IPS DF 4.7 (cell line): ENCODE measurements around the gene STRBP.
"Not testable (repeated sequence)": the region's sequence is repeated elsewhere in the genome, so short reads cannot be mapped to it uniquely, and the experiment has no call there.

ENCODE experiments used
- DNase-seq: peaks from one replicate; pipeline ENCODE4 v3.0.0-alpha.2; 2013; ENCODE audit warnings: low spot score; ENCODE audit errors: extremely low read depth

Gene STRBP

DNA sequence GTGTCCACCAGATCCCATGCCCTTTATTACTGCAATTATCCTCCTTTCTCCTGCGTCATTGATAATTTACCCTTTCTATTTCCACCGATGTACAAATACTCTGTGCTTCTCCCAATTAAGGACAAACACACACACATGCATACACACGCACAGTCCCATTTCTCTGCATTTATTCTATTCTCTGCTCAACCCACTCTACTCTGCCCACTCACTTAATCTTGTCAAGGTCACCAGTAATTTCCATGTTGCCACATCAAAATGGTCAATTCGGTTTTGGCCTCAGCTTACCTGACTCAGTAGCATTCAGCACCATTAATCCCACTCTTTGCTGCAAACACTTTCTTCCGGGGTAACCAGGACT is 14.6 kb upstream of the STRBP start:
- no peak for DNase-seq

DNA sequence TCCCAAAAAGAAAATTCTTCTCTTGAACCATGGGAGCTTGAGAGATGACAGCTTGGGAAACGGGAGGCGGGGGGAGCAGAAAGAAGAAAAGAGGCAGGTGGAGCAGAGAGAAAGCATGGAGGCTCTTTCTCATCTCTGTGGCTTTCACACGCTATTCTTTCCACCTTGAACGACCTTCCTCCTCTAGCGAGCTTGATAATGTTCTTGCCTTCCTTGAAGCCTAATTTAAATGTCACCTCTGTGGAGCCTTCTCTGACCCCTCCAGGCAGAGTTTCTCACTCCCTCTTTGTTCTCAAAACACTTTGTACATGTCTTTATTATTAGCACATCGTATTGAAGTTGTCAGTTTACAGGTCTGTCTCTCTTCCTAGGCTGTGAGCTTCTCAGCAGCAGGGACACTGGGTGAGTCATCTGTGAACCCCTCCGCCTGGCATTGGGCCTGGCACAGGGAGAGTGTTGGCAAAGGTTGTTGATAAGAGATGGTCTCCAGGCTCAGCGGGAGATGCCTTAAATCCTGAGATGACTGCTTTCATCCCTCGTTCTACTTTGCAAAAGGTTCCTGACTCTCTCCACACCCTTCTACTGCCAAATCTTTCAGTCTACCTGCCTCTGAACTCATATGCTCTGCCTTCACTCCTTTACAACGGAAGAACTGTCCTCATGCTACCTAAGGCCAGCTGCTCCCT is 14.1 kb upstream of the STRBP start:
- no peak for DNase-seq

DNA sequence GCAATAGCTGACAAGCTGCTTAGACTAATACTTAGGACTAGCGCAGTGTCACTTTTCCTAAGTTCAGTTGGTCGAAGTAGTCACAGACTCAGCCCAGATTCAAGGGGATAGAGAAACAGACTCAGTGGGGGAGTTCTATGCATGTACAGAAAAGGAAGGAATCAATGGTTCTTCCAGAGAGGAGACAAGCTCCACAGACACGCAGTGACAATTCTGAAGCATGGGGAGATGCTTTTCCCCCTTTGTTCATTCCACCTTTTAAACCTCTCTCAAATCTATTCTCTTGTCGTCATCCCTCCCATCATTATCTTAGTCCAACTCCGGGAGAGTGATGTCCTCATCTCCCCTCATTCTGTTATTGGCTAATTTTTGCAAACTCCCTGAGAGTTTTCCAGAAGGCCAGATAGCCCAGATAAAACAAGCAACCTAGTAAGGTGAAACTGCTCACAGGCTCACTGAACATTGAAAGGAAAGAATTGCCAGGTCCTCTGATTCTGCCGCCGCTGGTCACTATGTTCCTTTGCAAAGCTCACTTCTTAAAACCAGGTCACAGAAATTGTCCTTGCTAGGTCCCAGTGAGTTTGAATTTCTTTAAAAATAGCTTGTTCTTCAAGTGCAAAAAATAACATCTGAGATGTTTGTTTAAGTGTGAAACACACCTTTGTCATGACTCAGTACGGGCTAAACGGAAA is 13.4 kb upstream of the STRBP start:
- no peak for DNase-seq

DNA sequence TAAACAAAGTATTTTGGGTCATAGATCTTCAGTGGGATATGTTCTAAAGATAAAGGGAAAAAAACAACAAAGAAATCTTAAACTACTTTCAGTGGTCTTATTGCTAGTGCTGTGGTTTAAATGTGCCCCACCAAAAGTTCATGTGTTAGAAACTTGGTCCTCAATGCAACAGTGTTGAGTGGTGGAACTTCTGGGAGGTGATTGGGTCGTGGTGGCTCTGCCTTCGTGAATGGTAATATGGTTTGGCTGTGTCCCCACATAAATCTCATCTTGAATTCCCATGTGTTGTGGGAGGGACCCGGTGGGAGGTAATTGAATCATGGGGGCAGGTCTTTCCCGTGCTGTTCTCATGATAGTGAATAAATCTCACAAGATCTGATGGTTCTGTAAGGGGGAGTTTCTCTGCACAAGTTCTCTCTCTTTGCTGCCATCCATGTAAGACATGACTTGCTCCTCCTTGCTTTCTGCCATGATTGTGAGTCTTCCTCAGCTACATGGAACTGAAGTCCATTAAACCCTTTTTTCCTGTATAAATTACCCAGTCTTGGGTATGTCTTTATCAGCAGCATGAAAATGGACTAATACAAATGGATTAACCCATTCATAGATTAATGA is 10.6 kb upstream of the STRBP start:
- DNase-seq, result not testable (repeated sequence)

DNA sequence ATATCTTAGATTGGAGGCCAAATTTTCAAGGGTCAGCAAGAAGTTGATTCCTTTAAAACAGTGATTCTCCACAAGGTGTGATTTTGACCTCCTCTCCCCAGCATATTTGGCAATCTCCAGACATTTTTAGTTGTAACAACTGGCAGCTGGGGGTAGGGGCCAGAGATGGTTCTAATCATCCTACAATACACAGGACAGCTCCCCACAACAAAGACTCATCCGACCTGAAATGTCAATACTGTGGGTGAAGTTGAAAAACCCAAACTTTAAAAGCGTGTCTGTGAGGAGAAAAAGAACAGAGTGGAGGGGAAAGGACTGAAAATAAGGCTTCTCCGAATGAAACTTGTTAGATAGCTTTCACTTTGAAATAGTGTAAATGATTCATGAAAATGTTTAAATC is 10.0 kb upstream of the STRBP start:
- no peak for DNase-seq

DNA sequence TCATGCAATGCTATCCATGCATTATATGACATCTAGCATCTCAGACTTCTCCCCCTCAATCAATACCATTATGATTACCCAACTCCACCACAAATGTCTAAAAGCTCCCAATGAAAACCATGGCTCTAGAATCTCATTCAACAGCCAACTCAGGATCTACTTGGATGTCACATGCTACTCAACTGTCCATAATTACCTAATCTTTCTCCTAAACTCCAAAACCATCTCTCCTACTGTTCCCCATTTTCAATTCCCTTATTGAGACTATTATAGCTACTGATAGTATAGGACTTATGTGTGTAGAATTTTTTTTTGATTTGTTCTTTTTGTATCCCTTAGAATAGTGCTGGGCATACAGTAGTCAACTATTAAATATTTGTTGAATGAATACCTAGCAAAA is 8.2 kb upstream of the STRBP start:
- no peak for DNase-seq

DNA sequence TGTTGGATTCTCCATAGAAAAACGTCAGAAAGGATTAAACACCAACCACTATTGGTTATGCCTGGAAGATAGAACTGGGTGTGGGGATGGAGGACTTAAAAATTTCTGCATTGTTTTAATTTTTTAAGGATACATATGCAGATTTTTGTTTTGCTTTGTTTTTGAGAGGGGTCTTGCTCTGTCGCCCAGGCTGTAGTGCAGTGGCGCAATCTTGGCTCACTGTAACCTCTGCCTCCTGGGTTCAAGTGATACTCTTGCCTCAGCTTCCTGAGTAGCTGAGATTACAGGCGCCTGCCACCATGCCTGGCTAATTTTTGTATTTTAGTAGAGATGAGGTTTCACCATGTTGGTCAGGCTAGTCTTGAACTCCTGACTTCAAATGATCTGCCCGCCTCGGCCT is 2.7 kb upstream of the STRBP start:
- not testable (repeated sequence) for DNase-seq

DNA sequence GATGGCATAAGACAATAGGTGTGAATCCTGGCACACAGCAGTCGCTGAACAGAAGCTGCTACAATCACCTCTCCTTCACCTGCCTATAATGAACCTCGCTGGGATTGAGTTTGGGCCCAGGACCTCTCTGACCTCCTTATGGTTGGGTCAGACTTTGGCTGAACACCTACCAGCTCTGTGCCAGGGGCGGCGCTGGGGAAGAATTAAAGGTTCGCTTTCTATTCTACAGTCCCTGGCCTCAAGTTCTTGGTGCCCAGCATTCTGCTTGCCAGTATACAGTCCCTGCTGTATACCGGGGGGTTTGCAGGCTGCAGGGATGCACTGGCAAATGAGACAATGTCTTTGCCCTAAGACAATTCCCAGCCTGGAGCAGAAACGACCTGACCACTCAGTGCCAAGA is 895 bp upstream of the STRBP start:
- DNase-seq, result no peak

DNA sequence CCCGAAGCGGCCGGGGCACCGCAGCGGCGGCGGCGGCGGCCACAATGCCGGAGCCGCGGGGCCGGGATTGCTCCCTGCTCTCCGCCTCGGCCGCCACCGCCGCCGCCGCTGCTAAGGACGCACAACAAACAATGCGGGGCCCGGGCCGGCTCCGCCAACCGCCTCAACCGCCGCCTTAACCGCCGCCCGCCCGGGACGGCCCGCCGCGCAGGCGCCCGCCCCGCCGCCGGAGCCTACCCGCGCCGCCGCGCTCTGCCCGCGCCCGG is 254 bp downstream of the STRBP start:
- no peak for DNase-seq

DNA sequence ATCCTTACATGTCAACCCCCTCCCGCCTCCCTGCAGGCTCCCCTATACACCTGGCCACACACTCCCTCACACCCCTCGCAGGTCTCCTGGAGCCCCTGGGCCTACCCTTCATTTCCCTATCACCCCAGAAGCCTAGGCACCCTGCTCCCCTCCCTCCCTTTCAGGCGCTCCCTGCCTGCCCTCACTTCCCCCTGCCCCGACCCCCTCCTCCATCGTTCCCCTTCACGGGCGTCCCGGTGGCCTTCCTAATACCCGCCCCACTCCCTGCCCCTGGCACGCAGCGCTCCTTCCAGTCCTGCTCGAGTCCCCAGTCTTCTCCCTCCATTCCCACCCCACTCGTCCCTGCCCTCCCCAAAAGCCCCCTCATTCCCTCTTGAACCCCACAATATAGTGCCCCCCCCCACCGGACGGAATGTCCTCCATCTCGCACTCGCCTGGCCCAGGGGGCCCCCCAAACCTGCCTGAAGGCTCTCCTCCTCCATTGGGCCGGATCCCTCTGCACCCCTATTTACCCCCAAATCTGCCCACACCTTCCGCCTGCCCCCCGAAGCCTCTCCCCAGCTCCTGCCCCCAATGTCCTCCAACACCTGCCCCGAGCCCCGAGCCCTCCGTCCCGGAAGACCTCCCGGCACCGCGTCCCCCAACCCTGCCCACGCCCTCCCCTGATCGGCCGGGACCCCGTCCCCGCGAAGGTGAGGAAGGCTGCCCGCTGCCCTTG is 746 bp downstream of the STRBP start:
- DNase-seq, result no peak

DNA sequence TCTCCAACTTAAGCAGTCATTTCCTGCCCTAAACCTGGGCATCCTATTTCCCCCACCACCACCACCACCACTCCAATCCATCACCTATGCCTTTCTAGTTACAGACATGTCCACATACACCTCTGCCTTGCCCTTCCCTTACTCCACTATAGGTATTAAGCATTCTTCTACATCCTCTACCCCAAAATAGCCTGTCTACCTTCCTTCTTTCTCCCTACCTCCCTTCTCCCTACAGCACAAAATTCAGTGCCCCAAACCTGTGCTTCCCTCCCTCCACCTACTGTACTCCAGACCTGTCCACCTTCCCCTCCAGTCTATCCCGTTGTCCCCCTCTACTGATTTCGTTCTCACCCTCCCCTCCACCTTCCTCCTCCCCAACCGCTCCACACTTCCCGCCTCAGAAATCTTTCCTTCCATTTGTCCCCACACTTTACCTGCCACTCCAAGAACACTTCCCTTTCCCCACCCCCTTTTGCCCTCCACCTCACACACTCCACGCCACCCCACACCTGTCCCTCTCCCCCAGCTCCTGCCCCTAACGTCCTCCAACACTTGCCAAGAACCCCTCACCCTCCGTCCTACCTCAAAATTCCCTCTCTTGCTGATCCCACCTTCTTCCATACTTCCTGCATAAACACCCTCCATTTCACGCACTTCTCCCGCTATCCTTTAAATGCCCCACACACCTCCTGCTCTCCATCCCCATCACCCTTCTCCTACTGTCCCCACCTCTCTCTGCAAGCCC is 1.6 kb downstream of the STRBP start:
- DNase-seq, result no peak

DNA sequence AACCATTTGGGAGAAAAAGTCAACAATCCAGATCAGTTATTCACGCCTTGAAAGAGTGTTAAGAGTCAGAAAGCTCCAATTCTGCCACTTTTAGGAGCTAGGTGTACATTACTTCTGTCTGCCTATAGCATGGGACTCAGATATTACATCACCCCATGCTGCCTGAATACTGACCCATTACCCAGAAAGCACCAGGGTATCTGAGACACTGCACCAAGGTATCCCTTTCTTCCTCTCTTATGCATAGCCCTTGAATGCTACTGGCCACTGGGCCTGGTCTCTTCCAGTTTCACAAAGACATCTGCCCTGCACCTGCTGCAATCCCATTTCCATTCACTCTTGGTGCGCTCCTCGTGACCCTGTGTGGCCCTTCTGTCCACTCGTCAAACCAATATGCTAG is 2.6 kb downstream of the STRBP start:
- DNase-seq, result no peak

DNA sequence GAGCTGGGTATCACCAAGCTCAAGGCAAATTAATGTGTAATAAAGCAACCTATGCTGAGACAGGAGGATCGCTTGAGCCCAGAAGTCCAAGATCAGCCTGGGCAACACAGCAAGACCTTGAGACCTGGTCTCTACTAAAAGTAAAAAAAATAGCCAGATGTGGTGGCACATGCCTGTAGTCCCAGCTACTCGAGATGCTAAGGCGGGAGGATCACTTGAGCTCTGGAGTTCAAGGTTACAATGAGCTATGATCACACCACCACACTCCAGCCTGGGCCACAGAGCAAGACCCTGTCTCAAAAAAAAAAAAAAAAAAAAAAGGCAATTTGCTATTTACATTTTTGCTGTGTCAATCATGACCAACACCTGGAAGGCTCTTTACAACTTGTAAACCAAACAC is 5.2 kb downstream of the STRBP start:
- no peak for DNase-seq

DNA sequence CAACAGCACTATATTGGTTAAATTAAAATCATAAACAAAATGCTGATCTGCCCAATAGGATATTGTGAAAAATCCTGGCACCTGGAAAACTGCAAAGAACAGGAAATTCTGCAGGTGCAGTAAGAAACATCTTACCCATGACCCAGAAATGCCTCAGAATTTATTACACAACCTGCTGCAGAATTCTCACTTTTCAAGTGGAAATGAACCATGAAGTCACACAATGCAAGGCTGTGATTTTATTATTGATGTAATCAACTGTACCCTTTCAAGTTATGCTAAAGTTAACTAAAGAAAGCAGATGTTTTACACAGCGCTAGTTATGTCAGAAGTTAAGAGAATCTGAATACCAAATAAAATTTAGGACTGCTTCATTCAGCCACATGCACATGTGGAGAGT is 6.0 kb downstream of the STRBP start:
- no peak for DNase-seq

DNA sequence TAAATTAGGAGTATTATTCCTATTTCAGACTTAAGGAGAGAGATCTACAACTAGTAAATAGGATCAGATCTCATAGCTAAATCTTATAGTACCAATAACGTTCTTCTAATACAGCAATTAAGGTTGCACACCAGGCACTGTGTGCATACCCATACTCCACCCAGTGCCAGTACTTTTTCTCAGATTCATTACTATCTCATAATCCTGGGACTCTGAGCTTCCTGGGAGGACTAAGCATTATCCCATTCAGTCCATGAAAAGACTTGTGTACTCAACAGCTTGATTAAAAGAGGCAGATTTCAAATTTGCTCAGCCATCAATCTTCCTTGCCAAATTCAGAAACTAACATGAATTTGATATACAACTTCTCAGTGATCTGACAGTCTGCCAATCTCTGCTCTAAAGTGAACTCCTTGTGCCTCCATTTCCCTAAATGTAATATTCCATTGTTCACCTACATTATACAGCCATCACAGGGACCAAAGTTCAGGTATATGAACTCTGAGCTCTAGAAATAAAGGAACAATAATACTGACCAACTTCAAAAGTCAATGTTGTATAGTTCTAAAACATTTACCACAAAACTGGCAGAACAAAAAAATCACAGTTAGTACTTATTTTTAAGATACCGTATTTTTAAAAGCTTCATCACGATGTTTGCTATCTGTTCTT is 7.2 kb downstream of the STRBP start:
- DNase-seq, result no peak

DNA sequence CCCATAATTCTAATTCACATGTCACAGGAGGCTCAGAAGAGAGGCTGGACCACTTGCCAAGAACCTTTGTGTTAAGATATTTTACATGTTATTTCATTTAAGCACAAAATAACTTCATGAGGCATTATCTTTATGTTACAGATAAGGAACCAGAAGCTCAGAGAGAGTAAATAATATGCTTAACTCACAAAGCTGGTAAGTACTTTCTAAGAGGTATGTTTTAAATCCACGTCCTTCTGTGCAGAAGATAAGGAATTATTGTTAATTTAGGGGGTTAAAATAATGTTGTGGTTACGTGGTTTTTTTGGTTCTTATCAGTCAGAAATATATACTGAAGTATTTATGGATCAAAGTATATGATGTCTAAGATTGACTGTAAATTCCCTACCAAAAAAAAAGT is 8.0 kb downstream of the STRBP start:
- DNase-seq, result no peak

DNA sequence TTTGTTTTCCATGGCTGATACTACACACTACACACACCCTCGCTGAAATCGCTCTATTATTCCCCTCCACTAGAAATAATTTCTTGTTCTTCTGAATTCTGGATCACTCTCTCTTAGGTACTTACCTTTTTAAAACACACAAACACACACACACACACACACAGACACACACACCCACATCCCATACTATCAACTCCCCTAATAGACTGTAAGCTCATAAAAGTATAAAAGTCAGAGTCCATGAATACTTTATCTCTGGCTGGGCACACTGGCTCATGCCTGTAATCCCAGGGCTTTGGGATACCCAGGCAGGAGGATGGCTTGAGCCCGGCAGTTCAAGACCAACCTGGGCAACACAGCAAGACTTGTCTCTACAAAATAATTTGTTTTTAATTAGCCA is 11.1 kb downstream of the STRBP start:
- no peak for DNase-seq

DNA sequence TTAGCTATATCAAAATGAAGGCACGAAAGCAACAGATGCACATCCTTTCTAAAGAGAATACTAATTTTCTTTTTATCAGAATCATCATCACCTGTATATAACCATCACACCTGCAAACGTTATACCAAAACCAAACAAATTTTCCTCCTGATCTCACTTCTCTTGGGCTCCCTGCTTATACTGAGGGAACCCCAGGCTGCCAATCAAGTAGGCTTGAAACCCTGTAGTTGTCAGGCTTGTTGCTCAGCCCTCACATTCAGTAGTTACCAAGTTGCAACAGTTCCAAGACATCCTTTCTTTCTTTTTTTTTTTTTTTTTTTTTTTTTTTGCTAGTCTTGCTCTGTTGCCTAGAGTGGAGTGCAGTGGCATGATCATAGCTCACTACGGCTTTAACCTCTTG is 12.7 kb downstream of the STRBP start:
- no peak for DNase-seq

DNA sequence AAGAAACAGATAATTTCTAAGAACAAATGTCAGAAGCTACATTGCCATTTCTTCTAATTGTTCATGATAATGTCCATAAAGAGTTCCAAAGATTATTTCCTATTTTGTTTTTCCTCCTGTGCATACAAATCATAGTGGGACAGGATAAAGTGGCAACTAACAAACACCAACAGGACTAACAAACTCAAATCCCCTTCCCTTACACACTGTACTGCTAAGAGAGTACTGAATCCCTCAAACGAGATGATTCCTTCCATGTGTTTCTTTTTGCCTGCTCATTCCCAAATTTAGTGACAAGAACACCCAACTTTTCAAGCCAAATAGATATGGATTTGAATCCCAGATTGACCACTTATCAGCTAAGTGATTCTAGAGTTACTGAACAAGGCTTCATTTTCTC is 15.2 kb downstream of the STRBP start:
- no peak for DNase-seq

DNA sequence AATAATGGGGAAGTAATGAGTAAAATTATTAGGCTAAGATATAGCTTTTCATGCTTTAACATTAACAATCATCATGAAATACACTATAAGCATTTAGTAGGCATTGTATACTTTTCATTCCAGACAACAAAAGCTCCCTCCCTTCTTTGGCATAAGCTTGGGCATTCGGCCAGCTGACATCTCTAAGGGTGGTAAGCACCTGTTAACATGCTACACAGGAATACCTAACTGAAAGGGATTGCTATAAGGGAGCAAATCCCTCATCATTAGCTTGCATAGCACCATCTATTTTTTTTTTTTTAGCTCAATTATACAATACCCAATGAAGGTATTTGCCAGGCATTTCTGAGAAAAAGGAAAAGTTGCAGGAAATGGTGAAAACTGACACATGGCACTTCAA is 16.6 kb downstream of the STRBP start:
- no peak for DNase-seq

DNA sequence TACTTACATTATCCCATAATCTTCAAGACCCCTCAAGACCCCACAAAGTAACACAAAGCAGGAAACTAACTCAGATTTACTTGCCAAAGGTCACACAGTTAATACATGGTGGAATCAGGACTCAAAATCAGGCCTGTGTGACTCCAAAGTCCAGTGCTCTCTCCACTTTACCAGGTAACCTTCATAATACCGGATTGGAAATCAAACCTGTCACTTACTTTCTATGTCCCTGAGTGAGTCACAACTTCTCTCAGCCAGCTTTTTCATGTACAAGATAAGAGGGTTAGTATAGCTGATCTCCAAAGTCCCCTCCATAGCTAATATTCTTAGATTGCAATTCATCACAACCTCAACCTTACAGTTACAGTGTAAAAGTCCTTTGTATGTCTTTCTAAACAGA is 17.1 kb downstream of the STRBP start:
- no peak for DNase-seq
